ENCODE measurements around the gene CELSR3. TPM values are rescaled to one million over a fixed set of nuclear protein-coding genes. Genes with fewer than 3 reads are reported as not detected.
A peak's percentile ranks its signal among the peaks of the same experiment; 100 is the strongest.

The CELSR3 gene
- total RNA-seq, 6 donors from 2014 or later = 0.76 to 10.5 (median 1.5) TPM

GRCh38 chr3:48664313-48664644, 1.6 kb upstream of the CELSR3 start:
- H3K27ac ChIP-seq = peak overlapping the region in 1 of 4 donors; percentile 58
- no peak for DNase-seq

GRCh38 chr3:48663489-48664312, 1.0 kb upstream of the CELSR3 start:
- peak; percentile 89 to 92 for ATAC-seq (ENCODE audit: low FRiP score in 2 of 2)
- TF ChIP-seq POLR2AphosphoS5 (IDR thresholded peaks at IDR 0.05) = peak in 1 of 2 donors; percentile 55
- TF ChIP-seq, protein P1, sequence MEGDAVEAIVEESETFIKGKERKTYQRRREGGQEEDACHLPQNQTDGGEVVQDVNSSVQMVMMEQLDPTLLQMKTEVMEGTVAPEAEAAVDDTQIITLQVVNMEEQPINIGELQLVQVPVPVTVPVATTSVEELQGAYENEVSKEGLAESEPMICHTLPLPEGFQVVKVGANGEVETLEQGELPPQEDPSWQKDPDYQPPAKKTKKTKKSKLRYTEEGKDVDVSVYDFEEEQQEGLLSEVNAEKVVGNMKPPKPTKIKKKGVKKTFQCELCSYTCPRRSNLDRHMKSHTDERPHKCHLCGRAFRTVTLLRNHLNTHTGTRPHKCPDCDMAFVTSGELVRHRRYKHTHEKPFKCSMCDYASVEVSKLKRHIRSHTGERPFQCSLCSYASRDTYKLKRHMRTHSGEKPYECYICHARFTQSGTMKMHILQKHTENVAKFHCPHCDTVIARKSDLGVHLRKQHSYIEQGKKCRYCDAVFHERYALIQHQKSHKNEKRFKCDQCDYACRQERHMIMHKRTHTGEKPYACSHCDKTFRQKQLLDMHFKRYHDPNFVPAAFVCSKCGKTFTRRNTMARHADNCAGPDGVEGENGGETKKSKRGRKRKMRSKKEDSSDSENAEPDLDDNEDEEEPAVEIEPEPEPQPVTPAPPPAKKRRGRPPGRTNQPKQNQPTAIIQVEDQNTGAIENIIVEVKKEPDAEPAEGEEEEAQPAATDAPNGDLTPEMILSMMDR (IDR thresholded peaks at IDR 0.05) = peak; percentile 56 to 76 (median 61)
- no peak for TF ChIP-seq EP300 (IDR thresholded peaks at IDR 0.05)
- TF ChIP-seq POLR2A (IDR thresholded peaks at IDR 0.05) = peak in 3 of 4 donors; percentile 28 to 60 (median 36)
- H3K36me3 ChIP-seq = no peaks in the 10 kb centered on the region

More at GRCh38 chr3:48664313-48664644, 1.6 kb upstream of the CELSR3 start:
- 64 to 70% methylated on average over 10 to 11 of the region's 11 CpGs for WGBS, 2 donors
- Histone ChIP-seq H3K36me3 (no peaks in the 10 kb centered on the region), H3K4me3 (peak overlapping the region in 1 of 4 donors; percentile 55), H3K9me3 (no peaks in the 10 kb centered on the region), H3K4me1 (peaks cover 20 to 37% (median 29%) of the 10 kb centered on the region in 4 donors), H3K27me3 (peaks cover 0 to 33% (median 8%) of the 10 kb centered on the region in 4 donors)
- no peak for TF ChIP-seq POLR2A (IDR thresholded peaks at IDR 0.05)
- TF ChIP-seq POLR2AphosphoS5 (IDR thresholded peaks at IDR 0.05) = no peak
- no peak for TF ChIP-seq EP300 (IDR thresholded peaks at IDR 0.05)
- TF ChIP-seq, protein P1 (IDR thresholded peaks at IDR 0.05) = peak in 1 of 6 experiments; percentile 17
- ATAC-seq (ENCODE audit: low FRiP score in 2 of 2) = no peak

GRCh38 chr3:48662145-48662752, 437 bp downstream of the CELSR3 start:
- WGBS, 2 donors = 5% methylated on average over 24 of the region's 46 CpGs; no CpG with 5 or more reads in 1 of the 2 donors
- Histone ChIP-seq H3K9me3 (no peaks in the 10 kb centered on the region), H3K27me3 (peaks cover 0 to 33% (median 8%) of the 10 kb centered on the region in 4 donors), H3K4me1 (peaks cover 20 to 37% (median 29%) of the 10 kb centered on the region in 4 donors), H3K27ac (peak overlapping the region in 1 of 4 donors; percentile 58), H3K4me3 (peak overlapping the region in 3 of 4 donors; percentile 41 to 55 (median 54)), H3K36me3 (no peaks in the 10 kb centered on the region)
- TF ChIP-seq, protein P1 (IDR thresholded peaks at IDR 0.05) = no peak
- TF ChIP-seq POLR2AphosphoS5 (IDR thresholded peaks at IDR 0.05) = no peak
- TF ChIP-seq POLR2A (IDR thresholded peaks at IDR 0.05) = no peak
- TF ChIP-seq EP300 (IDR thresholded peaks at IDR 0.05) = no peak
- DNase-seq (no peak), ATAC-seq (ENCODE audit: low FRiP score in 2 of 2) (no peak)

More at GRCh38 chr3:48663489-48664312, 1.0 kb upstream of the CELSR3 start:
- Histone ChIP-seq H3K27ac (peak overlapping the region in 3 of 4 donors; percentile 30 to 75 (median 58)), H3K27me3 (peaks cover 0 to 33% (median 8%) of the 10 kb centered on the region in 4 donors), H3K4me3 (peak overlapping the region; percentile 20 to 55 (median 48)), H3K9me3 (no peaks in the 10 kb centered on the region), H3K4me1 (peaks cover 20 to 37% (median 29%) of the 10 kb centered on the region in 4 donors)
- WGBS, 2 donors = 0 to 2% methylated on average over 9 to 51 of the region's 66 CpGs
- DNase-seq = peak; percentile 91 to 92

DNA sequence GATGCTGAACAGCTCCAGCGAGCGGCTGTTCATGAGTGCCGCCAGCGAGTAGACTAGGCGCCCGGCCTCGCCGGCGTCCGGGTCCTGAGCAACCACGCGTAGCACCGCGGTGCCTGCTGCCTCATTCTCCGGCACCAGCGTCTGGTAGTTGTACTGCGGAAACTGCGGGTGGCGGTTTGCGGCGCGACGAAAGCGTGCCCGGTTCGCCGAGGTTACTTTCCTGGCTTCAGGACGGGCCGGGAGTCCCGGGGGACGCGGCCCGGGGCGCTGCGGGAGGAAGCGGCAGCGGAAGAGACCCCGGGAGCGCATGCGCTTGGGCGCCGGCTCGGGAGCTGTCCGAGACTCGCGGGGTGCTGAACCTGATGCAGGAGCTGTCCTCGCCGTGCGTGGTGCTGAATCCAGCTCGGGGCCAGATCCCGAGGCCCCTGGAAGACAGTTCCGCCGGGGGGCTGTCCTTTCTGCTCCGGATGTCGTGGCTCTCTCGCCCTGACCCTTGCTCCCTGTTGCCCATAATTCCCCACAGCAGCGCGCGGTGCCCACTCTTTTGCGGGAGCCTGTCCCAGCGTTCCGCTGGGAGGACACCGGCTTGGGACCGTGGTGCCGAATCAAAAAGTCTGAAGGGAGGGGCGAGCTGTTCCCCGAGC, 1.1 kb downstream of the CELSR3 start:
- peak; percentile 66 to 94 for DNase-seq
- no peak for TF ChIP-seq POLR2A (IDR thresholded peaks at IDR 0.05)
- peak in 1 of 2 donors; percentile 43 for TF ChIP-seq POLR2AphosphoS5 (IDR thresholded peaks at IDR 0.05)
- Histone ChIP-seq H3K4me3 (peak overlapping the region in 3 of 4 donors; percentile 21 to 55 (median 36)), H3K27me3 (peaks cover 0 to 33% (median 8%) of the 10 kb centered on the region in 4 donors), H3K27ac (no peak overlapping the region), H3K4me1 (peaks cover 20 to 43% (median 34%) of the 10 kb centered on the region in 4 donors), H3K9me3 (no peaks in the 10 kb centered on the region), H3K36me3 (no peaks in the 10 kb centered on the region)
- peak; percentile 56 to 58 for ATAC-seq (ENCODE audit: low FRiP score in 2 of 2)
- WGBS, 2 donors = 9% methylated on average over 40 of the region's 67 CpGs; no CpG with 5 or more reads in 1 of the 2 donors
